LNCAP (cell line): ENCODE data around the gene TRAPPC8.

Experiments
- TF ChIP-seq, protein P1 (sequence below): fragments of 450-650 bp; IDR thresholded peaks from 2 replicates; pipeline ENCODE4 v1.5.1; 2017; ENCODE audit warnings: mild to moderate bottlenecking

Gene TRAPPC8

DNA sequence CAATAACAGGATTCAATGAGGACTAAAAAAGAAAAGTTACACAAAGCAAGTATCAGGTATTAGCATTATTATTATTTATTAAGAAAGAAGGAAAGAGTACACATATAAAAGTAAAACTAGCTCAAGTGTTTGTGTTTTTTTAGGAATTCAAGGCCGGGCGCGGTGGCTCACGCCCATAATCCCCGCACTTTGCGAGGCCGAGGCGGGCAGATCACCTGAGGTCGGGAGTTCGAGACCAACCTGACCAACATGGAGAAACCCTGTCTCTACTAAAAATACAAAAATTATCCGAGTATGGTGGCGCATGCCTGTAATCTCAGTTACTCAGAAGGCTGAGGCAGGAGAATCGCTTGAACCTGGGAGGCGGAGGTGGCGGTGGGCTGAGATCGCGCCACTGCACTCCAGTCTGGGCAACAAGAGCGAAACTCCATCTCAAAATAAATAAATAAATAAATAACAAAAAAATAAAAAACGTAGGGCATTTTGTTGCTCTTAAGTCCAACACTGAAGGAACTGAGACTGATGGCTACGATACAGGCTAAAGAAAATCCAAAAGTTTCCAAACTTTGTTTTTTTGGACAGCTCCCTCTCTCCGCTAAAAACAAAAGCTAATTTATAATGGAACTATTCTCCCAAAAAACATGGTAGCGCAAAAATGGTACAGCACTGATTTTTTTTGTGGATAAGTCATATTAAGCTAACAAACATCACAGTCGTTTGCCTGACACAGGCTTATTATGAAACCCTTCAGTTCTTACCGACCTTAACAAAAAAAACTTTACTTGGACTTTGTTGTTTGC lies 1.7 kb downstream of the TRAPPC8 start:
- TF ChIP-seq, protein P1, sequence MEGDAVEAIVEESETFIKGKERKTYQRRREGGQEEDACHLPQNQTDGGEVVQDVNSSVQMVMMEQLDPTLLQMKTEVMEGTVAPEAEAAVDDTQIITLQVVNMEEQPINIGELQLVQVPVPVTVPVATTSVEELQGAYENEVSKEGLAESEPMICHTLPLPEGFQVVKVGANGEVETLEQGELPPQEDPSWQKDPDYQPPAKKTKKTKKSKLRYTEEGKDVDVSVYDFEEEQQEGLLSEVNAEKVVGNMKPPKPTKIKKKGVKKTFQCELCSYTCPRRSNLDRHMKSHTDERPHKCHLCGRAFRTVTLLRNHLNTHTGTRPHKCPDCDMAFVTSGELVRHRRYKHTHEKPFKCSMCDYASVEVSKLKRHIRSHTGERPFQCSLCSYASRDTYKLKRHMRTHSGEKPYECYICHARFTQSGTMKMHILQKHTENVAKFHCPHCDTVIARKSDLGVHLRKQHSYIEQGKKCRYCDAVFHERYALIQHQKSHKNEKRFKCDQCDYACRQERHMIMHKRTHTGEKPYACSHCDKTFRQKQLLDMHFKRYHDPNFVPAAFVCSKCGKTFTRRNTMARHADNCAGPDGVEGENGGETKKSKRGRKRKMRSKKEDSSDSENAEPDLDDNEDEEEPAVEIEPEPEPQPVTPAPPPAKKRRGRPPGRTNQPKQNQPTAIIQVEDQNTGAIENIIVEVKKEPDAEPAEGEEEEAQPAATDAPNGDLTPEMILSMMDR, result no peak

DNA sequence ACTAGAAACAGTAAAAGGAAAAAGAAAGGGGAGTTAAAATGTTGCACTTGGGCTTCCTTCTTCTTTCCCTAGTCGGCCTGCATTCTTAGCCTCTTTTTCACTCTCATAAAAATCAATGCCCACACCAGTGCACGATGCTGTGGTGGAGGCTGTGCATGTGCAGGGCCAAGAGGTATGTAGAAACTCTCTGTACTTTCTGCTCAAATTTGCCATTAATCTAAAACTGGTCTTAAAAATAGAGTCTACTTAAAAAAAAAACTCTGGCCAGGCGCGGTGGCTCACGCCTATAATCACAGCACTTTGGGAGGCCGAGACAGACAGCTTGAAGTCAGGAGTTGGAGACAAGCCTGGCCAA lies 11.1 kb downstream of the TRAPPC8 start:
- TF ChIP-seq, protein P1, result no peak

DNA sequence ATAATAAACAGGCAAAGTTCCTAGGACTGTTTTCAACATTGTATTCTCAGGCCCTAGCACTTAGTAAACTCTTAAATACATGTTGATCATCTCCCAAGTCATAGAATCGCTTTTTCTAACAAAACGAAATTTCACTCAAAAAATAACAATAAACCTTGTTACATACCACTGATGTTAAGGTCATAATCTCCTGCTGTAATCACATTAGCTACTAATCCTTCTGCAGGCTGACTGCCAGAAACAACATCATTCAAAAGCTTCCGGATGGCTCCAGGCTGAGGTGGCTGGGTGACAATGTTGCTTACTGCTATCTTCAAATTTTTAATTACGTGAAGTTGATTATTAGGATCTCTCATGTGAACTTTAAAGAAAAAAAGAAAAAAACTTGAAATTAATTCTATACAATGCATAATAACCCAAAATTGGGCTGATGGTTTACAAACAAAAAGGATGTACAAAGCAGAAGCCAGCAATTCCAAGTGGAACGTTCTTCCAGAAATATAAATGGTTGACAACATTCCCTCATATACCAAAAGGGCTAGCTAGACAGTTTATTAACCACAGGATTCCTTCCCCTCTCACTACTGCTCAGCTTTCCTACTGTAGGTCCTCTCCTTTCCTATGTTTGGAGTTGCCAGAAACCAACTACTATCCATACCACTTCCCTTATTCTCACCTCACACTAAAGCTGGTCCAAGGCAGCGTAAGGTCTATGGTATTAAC lies 11.6 kb downstream of the TRAPPC8 start:
- TF ChIP-seq, protein P1, result no peak

DNA sequence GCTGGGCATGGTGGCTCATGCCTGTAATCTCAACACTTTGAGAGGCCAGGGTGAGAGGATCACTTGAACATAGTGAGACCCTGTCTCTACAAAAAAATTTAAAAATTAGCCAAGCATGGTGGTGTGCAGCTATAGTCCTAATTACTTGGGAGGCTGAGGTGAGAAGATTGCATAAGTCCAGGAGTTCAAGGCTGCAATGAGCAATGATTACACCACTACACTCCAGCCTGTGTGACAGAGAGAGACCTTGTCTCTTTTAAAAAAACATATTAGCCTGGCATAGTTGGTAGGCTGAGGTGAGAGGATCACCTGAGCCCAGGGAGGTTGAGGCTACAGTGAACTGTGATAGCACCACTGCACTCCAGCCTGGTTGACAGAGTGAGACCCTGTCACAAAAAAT lies 13.7 kb downstream of the TRAPPC8 start:
- TF ChIP-seq, protein P1, result no peak

DNA sequence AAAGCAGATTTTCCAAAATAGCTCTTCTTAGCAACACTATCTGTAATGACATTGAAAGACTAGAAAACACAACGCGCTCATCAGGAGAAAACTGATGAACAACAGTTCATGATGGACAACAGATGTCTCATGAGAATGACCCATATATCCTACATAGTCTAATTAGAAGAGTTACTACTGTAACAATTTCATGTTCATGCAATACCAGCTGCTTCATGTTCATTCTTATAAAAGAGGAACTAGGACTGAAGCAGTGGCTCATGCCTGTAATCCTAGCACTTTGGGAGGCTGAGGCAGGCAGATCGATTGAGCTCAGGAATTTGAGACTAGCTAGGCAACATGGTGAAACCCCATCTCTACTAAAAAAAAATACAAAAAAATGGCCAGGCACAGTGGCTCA lies 22.7 kb downstream of the TRAPPC8 start:
- TF ChIP-seq, protein P1, result no peak

DNA sequence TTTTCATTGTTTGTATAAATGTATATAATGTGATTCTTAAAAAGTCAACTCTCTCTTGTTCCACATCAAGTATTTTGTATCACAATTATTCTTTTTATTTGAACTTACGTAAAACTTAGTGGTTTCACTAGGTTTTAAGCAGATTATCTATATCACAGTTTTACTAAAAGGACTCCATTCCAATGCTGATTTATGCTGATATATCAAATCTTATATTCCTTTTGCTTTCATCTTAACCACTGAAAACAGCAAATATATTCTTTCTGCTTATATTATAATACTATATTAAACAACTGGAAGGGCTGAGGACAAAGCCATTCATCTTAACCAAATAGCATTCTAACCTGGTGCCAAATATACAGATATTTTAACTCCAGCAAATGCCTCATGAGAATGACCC lies 24.2 kb downstream of the TRAPPC8 start:
- TF ChIP-seq, protein P1, result no peak

DNA sequence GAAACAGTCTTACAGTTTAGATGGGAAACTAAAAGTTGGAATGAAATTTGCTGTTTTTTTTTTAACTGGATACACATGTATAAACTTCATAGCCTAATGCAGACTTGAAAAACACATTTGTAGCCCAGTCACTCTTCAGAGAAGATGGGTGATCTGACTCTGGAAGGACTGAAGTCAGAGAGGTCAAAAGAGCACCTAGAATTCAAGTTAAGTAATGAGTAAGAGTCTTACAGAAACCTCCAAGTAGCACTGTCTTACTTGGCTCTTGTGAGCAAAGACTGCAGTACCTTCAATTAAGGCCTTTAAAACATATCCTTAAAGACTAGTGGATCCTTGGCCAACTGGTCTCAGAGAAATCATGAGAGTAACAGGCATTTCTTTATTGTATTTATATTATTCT lies 41.9 kb downstream of the TRAPPC8 start:
- TF ChIP-seq, protein P1, result no peak
